Smooth muscle cell (in vitro differentiated cells): ENCODE data around the gene DHRS13. TPM values are rescaled to one million over a fixed set of nuclear protein-coding genes. Genes with fewer than 3 reads are reported as not detected.

ENCODE experiments used
- DNase-seq: peaks from one replicate; lab custom pipeline; 2025; ENCODE audit not compliant: unreplicated experiment; lab: John Stamatoyannopoulos, UW
- H2AFZ ChIP-seq: fragments of 200-600 bp; sonication (generic); 2 replicates; pipeline ENCODE4 v1.6.0; 2016; ENCODE audit warnings: antibody characterized with exemption, low read depth, mild to moderate bottlenecking
- H3F3A ChIP-seq: fragments of 200-600 bp; sonication (generic); 2 replicates; pipeline ENCODE4 v1.6.0; 2017; ENCODE audit warnings: antibody characterized with exemption, low read depth
- H3K27ac ChIP-seq: fragments of 200-600 bp; sonication (generic); 2 replicates; pipeline ENCODE4 v1.5.1; 2016; ENCODE audit warnings: low read depth, mild to moderate bottlenecking
- H3K27me3 ChIP-seq: fragments of 200-600 bp; sonication (generic); 2 replicates; pipeline ENCODE4 v1.6.1; 2016; ENCODE audit warnings: low read depth, mild to moderate bottlenecking
- H3K36me3 ChIP-seq: fragments of 200-600 bp; sonication (generic); 2 replicates; pipeline ENCODE4 v1.5.1; 2016; ENCODE audit warnings: low read depth
- H3K4me1 ChIP-seq: fragments of 200-600 bp; sonication (generic); 2 replicates; pipeline ENCODE4 v1.5.1; 2016; ENCODE audit warnings: low read depth
- H3K4me2 ChIP-seq: fragments of 200-600 bp; sonication (generic); 2 replicates; pipeline ENCODE4 v1.6.0; 2016; ENCODE audit warnings: mild to moderate bottlenecking
- H3K4me3 ChIP-seq: fragments of 200-600 bp; sonication (generic); 2 replicates; pipeline ENCODE4 v1.5.1; 2016; ENCODE audit warnings: mild to moderate bottlenecking
- H3K79me2 ChIP-seq: fragments of 200-600 bp; sonication (generic); 2 replicates; pipeline ENCODE4 v1.6.0; 2016; ENCODE audit warnings: low read depth, mild to moderate bottlenecking
- H3K9ac ChIP-seq: fragments of 200-600 bp; sonication (generic); 2 replicates; pipeline ENCODE4 v1.6.0; 2016; ENCODE audit warnings: low read depth
- H3K9me3 ChIP-seq: fragments of 200-600 bp; sonication (generic); replicated peaks from 2 replicates; pipeline ENCODE4 v1.5.1; 2016; ENCODE audit warnings: low read depth
- H4K20me1 ChIP-seq: fragments of 200-600 bp; sonication (generic); 2 replicates; pipeline ENCODE4 v1.6.0; 2016; ENCODE audit warnings: low read depth
- CTCF ChIP-seq: fragments of 200-600 bp; sonication (generic); IDR thresholded peaks from 2 replicates; pipeline ENCODE4 v1.5.1; 2017; ENCODE audit warnings: borderline replicate concordance, mild to moderate bottlenecking, antibody characterized with exemption; ENCODE audit not compliant: insufficient read depth, poor library complexity, severe bottlenecking
- WGBS: methylation state at CpG from one replicate; pipeline ENCODE4 v1.1.7; 2016; ENCODE audit warnings: low lambda C conversion rate; 5-methylcytosine and 5-hydroxymethylcytosine counted together
- polyA plus RNA-seq: library from polyadenylated mRNA; unstranded; fragments of >200 nt; fragmentation: Nextera tagmentation; extraction: Ambion mirVana; gene quantifications from 2 replicates; pipeline ENCODE4 v1.2.1, GENCODE V29; 2016
- total RNA-seq: library from RNA; depleted of rRNA; stranded (reverse); fragments of >200 nt; gene quantifications from 2 replicates; pipeline ENCODE4 v1.2.3, GENCODE V29; 2014

Gene DHRS13
- total and polyA plus RNA-seq, 2 experiments from 2014 or later = 6.0 to 10.1 TPM

- no peaks in the 10 kb centered on the region for H3K9me3 ChIP-seq
- H3K27me3 ChIP-seq = no peaks in the 10 kb centered on the region
- no peaks in the 10 kb centered on the region for H3K4me1 ChIP-seq
- H3K36me3 ChIP-seq = peaks cover 18% of the 10 kb centered on the region
- H3K27ac ChIP-seq = no peak overlapping the region
- H3K9ac ChIP-seq = no peak overlapping the region
- no peak for TF ChIP-seq CTCF
- no peak overlapping the region for H3K4me2 ChIP-seq
- H4K20me1 ChIP-seq = peaks cover 80% of the 10 kb centered on the region
- peaks cover 22% of the 10 kb centered on the region for H3K79me2 ChIP-seq
- peaks cover 6% of the 10 kb centered on the region for H3F3A ChIP-seq
- H3K4me3 ChIP-seq = no peak overlapping the region
- no peak overlapping the region for H2AFZ ChIP-seq
- DNase-seq = no peak
These were observed 17.3 kb upstream of the DHRS13 start for GRCh38 chr17:28920201-28920600.

GRCh38 chr17:28918295-28918694 lies 15.4 kb upstream of the DHRS13 start:
- Histone ChIP-seq H3K4me3 (no peak overlapping the region), H2AFZ (no peak overlapping the region), H3K27ac (no peak overlapping the region), H3K9ac (no peak overlapping the region), H3F3A (peaks cover 6% of the 10 kb centered on the region), H3K36me3 (peaks cover 21% of the 10 kb centered on the region), H3K27me3 (no peaks in the 10 kb centered on the region), H3K4me2 (no peak overlapping the region), H4K20me1 (peaks cover 76% of the 10 kb centered on the region), H3K4me1 (no peaks in the 10 kb centered on the region), H3K9me3 (no peaks in the 10 kb centered on the region), H3K79me2 (peaks cover 11% of the 10 kb centered on the region)
- WGBS = 94% methylated on average over 2 of the region's 2 CpGs
- DNase-seq = no peak
- TF ChIP-seq CTCF = no peak

- H3F3A ChIP-seq = peaks cover 6% of the 10 kb centered on the region
- H3K4me2 ChIP-seq = no peak overlapping the region
- TF ChIP-seq CTCF = no peak
- H3K9ac ChIP-seq = no peak overlapping the region
- WGBS = 89% methylated on average over 5 of the region's 5 CpGs
- DNase-seq = no peak
- H3K4me3 ChIP-seq = no peak overlapping the region
- H3K27me3 ChIP-seq = no peaks in the 10 kb centered on the region
- H3K36me3 ChIP-seq = peaks cover 21% of the 10 kb centered on the region
- peaks cover 3% of the 10 kb centered on the region for H3K79me2 ChIP-seq
- no peaks in the 10 kb centered on the region for H3K9me3 ChIP-seq
- H4K20me1 ChIP-seq = peaks cover 75% of the 10 kb centered on the region
- no peak overlapping the region for H2AFZ ChIP-seq
- no peak overlapping the region for H3K27ac ChIP-seq
- H3K4me1 ChIP-seq = no peaks in the 10 kb centered on the region
These were observed 14.6 kb upstream of the DHRS13 start for GRCh38 chr17:28917465-28917864.

GRCh38 chr17:28917029-28917428 lies 14.2 kb upstream of the DHRS13 start:
- DNase-seq = no peak
- TF ChIP-seq CTCF = no peak
- Histone ChIP-seq H3K36me3 (peaks cover 21% of the 10 kb centered on the region), H3F3A (peaks cover 10% of the 10 kb centered on the region), H3K79me2 (no peaks in the 10 kb centered on the region), H3K27me3 (no peaks in the 10 kb centered on the region), H2AFZ (no peak overlapping the region), H3K9ac (no peak overlapping the region), H3K4me3 (no peak overlapping the region), H3K4me1 (no peaks in the 10 kb centered on the region), H3K9me3 (no peaks in the 10 kb centered on the region), H4K20me1 (peaks cover 75% of the 10 kb centered on the region), H3K4me2 (no peak overlapping the region), H3K27ac (no peak overlapping the region)
- 97% methylated on average over 12 of the region's 12 CpGs for WGBS
